Measurements from ENCODE around the gene AGXT.
A peak's percentile ranks its signal among the peaks of the same experiment; 100 is the strongest.
"Not testable (repeated sequence)": the region's sequence is repeated elsewhere in the genome, so short reads cannot be mapped to it uniquely, and the experiment has no call there.

The AGXT gene

GRCh38 chr2:240840435-240841060 is 28.1 kb upstream of the AGXT start:
- no peak for DNase-seq

GRCh38 chr2:240846309-240846708 is 22.3 kb upstream of the AGXT start:
- DNase-seq: not testable (repeated sequence)

GRCh38 chr2:240846873-240847595 is 21.6 kb upstream of the AGXT start:
- DNase-seq: no peak

GRCh38 chr2:240847817-240848216 is 20.8 kb upstream of the AGXT start:
- DNase-seq: no peak

- DNase-seq: no peak
These were observed 19.5 kb upstream of the AGXT start for GRCh38 chr2:240848900-240849680.

GRCh38 chr2:240850026-240850425 is 18.6 kb upstream of the AGXT start:
- DNase-seq: no peak

GRCh38 chr2:240850756-240851077 is 17.9 kb upstream of the AGXT start:
- DNase-seq: no peak

GRCh38 chr2:240851078-240851991 is 17.3 kb upstream of the AGXT start:
- peak; percentile 39 for DNase-seq

- DNase-seq: no peak
These were observed 15.8 kb upstream of the AGXT start for GRCh38 chr2:240852671-240853314.

- no peak for DNase-seq
These were observed 13.0 kb upstream of the AGXT start for GRCh38 chr2:240855670-240856069.

GRCh38 chr2:240856151-240856980 is 12.3 kb upstream of the AGXT start:
- no peak for DNase-seq

GRCh38 chr2:240857039-240858008 is 11.3 kb upstream of the AGXT start:
- DNase-seq: no peak

GRCh38 chr2:240858321-240858720 is 10.3 kb upstream of the AGXT start:
- DNase-seq: no peak

- DNase-seq: no peak
These were observed 9.8 kb upstream of the AGXT start for GRCh38 chr2:240858871-240859270.

- DNase-seq: no peak
These were observed 7.1 kb upstream of the AGXT start for GRCh38 chr2:240861547-240861946.

GRCh38 chr2:240864475-240864874 is 4.1 kb upstream of the AGXT start:
- DNase-seq: no peak

GRCh38 chr2:240865391-240865790 is 3.2 kb upstream of the AGXT start:
- DNase-seq: no peak

- no peak for DNase-seq
These were observed 708 bp downstream of the AGXT start for GRCh38 chr2:240869109-240869955.

Data from NCI-H510A (cell line).